GM19468 (cell line): ENCODE data around the gene GPHN.

Experiments
- ATAC-seq: cut with Tn5 transposase; IDR thresholded peaks from one replicate; pipeline ENCODE4 v1.9.1; 2021; ENCODE audit warnings: mild to moderate bottlenecking, moderate library complexity, moderate number of reproducible peaks; ENCODE audit not compliant: unreplicated experiment; ENCODE audit errors: extremely low read depth

GPHN gene

GRCh38 chr14:66507722-66508546 is at the start of gene GPHN:
Gene GPHN, plus strand, starts transcription at chr14:66508147.
- peak; percentile 78 for ATAC-seq

GRCh38 chr14:66459603-66460002 is 48.3 kb upstream of the GPHN start:
- no peak for ATAC-seq

- ATAC-seq: no peak
These were observed 43.7 kb upstream of the GPHN start for GRCh38 chr14:66464261-66464660.

GRCh38 chr14:66468778-66469367 is 39.1 kb upstream of the GPHN start:
- ATAC-seq: no peak

- ATAC-seq: no peak
These were observed 36.4 kb upstream of the GPHN start for GRCh38 chr14:66471584-66471983.

GRCh38 chr14:66472251-66472650 is 35.7 kb upstream of the GPHN start:
- no peak for ATAC-seq

GRCh38 chr14:66473223-66473622 is 34.7 kb upstream of the GPHN start:
- no peak for ATAC-seq

GRCh38 chr14:66476964-66477363 is 31.0 kb upstream of the GPHN start:
- ATAC-seq: no peak

- ATAC-seq: no peak
These were observed 30.4 kb upstream of the GPHN start for GRCh38 chr14:66477567-66477966.

GRCh38 chr14:66482873-66483272 is 25.1 kb upstream of the GPHN start:
- ATAC-seq: no peak

- ATAC-seq: no peak
These were observed 24.6 kb upstream of the GPHN start for GRCh38 chr14:66483322-66483721.

GRCh38 chr14:66485029-66485428 is 22.9 kb upstream of the GPHN start:
- ATAC-seq: no peak

- no peak for ATAC-seq
These were observed 22.0 kb upstream of the GPHN start, which contains the start of gene CCDC196 for GRCh38 chr14:66485910-66486421. Gene CCDC196, plus strand, starts transcription at chr14:66486371. Its CDS starts 132 bp downstream, at chr14:66486503.

- ATAC-seq: no peak
These were observed 20.8 kb upstream of the GPHN start for GRCh38 chr14:66487164-66487563.

- ATAC-seq: no peak
These were observed 17.5 kb upstream of the GPHN start for GRCh38 chr14:66490143-66491111.

- ATAC-seq: no peak
These were observed 14.2 kb upstream of the GPHN start for GRCh38 chr14:66493750-66494149.

- no peak for ATAC-seq
These were observed 12.5 kb upstream of the GPHN start for GRCh38 chr14:66495218-66496098.

- no peak for ATAC-seq
These were observed 11.6 kb upstream of the GPHN start for GRCh38 chr14:66496188-66496807.

GRCh38 chr14:66496911-66497310 is 11.0 kb upstream of the GPHN start:
- no peak for ATAC-seq
